Heart left ventricle (tissue), 16 donors: ENCODE measurements around the gene CFAP99. TPM values are rescaled to one million over a fixed set of nuclear protein-coding genes. Genes with fewer than 3 reads are reported as not detected.

Source experiments
- ATAC-seq, 4 donors: fragments of 200-7000 bp; cut with Tn5 transposase; one replicate each; pipeline ENCODE4 v1.9.1; 2020 to 2022; ENCODE audit warnings: moderate library complexity in 4 of 4, mild to moderate bottlenecking in 3 of 4, moderate number of reproducible peaks in 1 of 4
- DNase-seq, 5 donors: peaks; one replicate each; pipeline ENCODE4 v3.0.0-alpha.2; 2020
- H3K27ac ChIP-seq, 12 donors: fragments of 200-600 bp; sonication (generic) in 4 of 12; one replicate each; pipeline versions ENCODE4 v1.5.0 to v1.8.0; 2016 to 2022; ENCODE audit warnings: mild to moderate bottlenecking in 2 of 12
- H3K27me3 ChIP-seq, 9 donors: fragments of 200-600 bp; sonication (generic) in 2 of 9; one replicate each; pipeline versions ENCODE4 v1.5.1 to v1.8.0; 2016 to 2022; ENCODE audit warnings: mild to moderate bottlenecking in 3 of 9
- H3K36me3 ChIP-seq, 9 donors: fragments of 200-600 bp; sonication (generic) in 2 of 9; one replicate each; pipeline versions ENCODE4 v1.5.0 to v1.8.0; 2018 to 2022; ENCODE audit warnings: mild to moderate bottlenecking in 2 of 9
- H3K4me1 ChIP-seq, 12 donors: fragments of 200-600 bp; sonication (generic) in 4 of 12; one replicate each; pipeline versions ENCODE4 v1.5.0 to v1.8.0; 2016 to 2022; ENCODE audit warnings: mild to moderate bottlenecking in 3 of 12
- H3K4me3 ChIP-seq, 12 donors: fragments of 200-600 bp; sonication (generic) in 4 of 12; one replicate each; pipeline versions ENCODE4 v1.5.0 to v1.8.0; 2017 to 2022; ENCODE audit warnings: mild to moderate bottlenecking in 9 of 12, moderate library complexity in 4 of 12
- H3K9me3 ChIP-seq, 12 donors: fragments of 200-600 bp; sonication (generic) in 4 of 12; one replicate each; pipeline versions ENCODE4 v1.5.0 to v1.8.0; 2016 to 2022; ENCODE audit warnings: mild to moderate bottlenecking in 1 of 12
- CTCF ChIP-seq, 12 donors: fragments of 200-600 bp; sonication (generic) in 4 of 12; IDR thresholded peaks; one replicate each; pipeline versions ENCODE4 v1.5.0 to v1.8.0; 2018 to 2022; ENCODE audit warnings: antibody characterized with exemption in 12 of 12, mild to moderate bottlenecking in 5 of 12
- POLR2A ChIP-seq, 2 donors: fragments of 450-650 bp; IDR thresholded peaks; one replicate each; pipeline ENCODE4 v1.6.1; 2017; ENCODE audit warnings: antibody characterized with exemption in 2 of 2, mild to moderate bottlenecking in 2 of 2, moderate library complexity in 2 of 2
- WGBS, 4 donors: extraction: QIAGEN DNeasy Blood & Tissue Kit in 2 of 4; methylation state at CpG; one replicate each; pipeline versions ENCODE4 v1.1.5 to v1.1.7; 2013 to 2018; 5-methylcytosine and 5-hydroxymethylcytosine counted together
- intact Hi-C, 10 donors: fragments of 100-400 bp; cut with DNase I; formaldehyde crosslinking; loops; one replicate each; pipeline versions ENCODE4 v1.11.1 to v1.14.2; 2022
- polyA plus RNA-seq, 2 donors: library from polyadenylated mRNA; stranded (reverse); fragments of 200-250 nt; gene quantifications; one replicate each; pipeline ENCODE4 v1.2.3, GENCODE V29; 2013
- total RNA-seq, 9 donors: library from RNA; depleted of rRNA in 2 of 9; stranded (reverse); fragments of >200 nt in 2 of 9; fragmentation: NEBNext Ultra II Directional in 3 of 9; extraction: Animal tissue kit (Norgen Biotek cat#: 25700) in 3 of 9; gene quantifications; one replicate each; pipeline versions ENCODE4 v1.1.0 to v1.2.4, GENCODE V29; 2016 to 2023
- donor health status: ischemic (EF 13 %, LVEDD 7.1; RV severe dilation, severe dysfunction).
- donor health status: healthy with polysubstance abuse.
- donor health status: DM: no; HTN: yes; CAD: no.
- donor health status: DM: no; HTN: no; CAD: no.
- donor health status: ischemic (EF 25% LVEDD 6.9; RV normal size, moderate dysfunction).
- donor health status: ischemic (EF 25% LVEDD 5.7; RV mildly dilated, moderate dysfunction).
- donor health status: healthy.
- donor health status: DM: yes; HTN: yes; CAD: no.
- donor health status: ischemic (EF 35%, LVEDD 5.7; RV mildly dilated, moderate dysfunction).
- donor health status: nonischemic (EF 11% LVEDD 7.7; RV severe dilation, severe dysfunction).
- donor health status: DM: yes; HTN: yes; CAD: no.
- donor health status: PGD.
- donor health status: ischemic (EF 29% LVEDD 5.4; RV normal size, mild dysfunction).
- donor health status: nonischemic (EF 23%, LVEDD 6.1; RV moderate dilation, normal function).

Gene CFAP99
- total and polyA plus RNA-seq, 11 donors = not detected

- ATAC-seq (peak in 1 of 4 donors; percentile 12), DNase-seq (peak in 1 of 5 donors; percentile 56)
- intact Hi-C loops = no loop called here
- Histone ChIP-seq H3K27me3 (no peaks in the 10 kb centered on the region), H3K9me3 (no peaks in the 10 kb centered on the region), H3K4me1 (peaks cover 0 to 20% (median 15%) of the 10 kb centered on the region in 12 donors), H3K36me3 (no peaks in the 10 kb centered on the region), H3K4me3 (no peak overlapping the region), H3K27ac (no peak overlapping the region)
- 66 to 74% (median 70%) methylated on average over 5 to 7 of the region's 7 CpGs for WGBS, 4 donors
- no peak for TF ChIP-seq CTCF (IDR thresholded peaks at IDR 0.05)
- TF ChIP-seq POLR2A (IDR thresholded peaks at IDR 0.05) = no peak
Measured at GRCh38 chr4:2402941-2403340, 15.8 kb upstream of the CFAP99 start.

GRCh38 chr4:2406406-2406805 is 12.3 kb upstream of the CFAP99 start:
- 78 to 79% (median 79%) methylated on average over 10 of the region's 10 CpGs for WGBS, 4 donors
- Histone ChIP-seq H3K4me3 (no peak overlapping the region), H3K36me3 (no peaks in the 10 kb centered on the region), H3K4me1 (peaks cover 0 to 24% (median 14%) of the 10 kb centered on the region in 12 donors), H3K9me3 (no peaks in the 10 kb centered on the region), H3K27me3 (no peaks in the 10 kb centered on the region), H3K27ac (no peak overlapping the region)
- DNase-seq = no peak
- intact Hi-C loops = no loop called here
- ATAC-seq = no peak
- TF ChIP-seq POLR2A (IDR thresholded peaks at IDR 0.05) (no peak), CTCF (IDR thresholded peaks at IDR 0.05) (no peak)

- H3K4me3 ChIP-seq = no peak overlapping the region
- intact Hi-C loops = no loop called here
- ATAC-seq = peak in 1 of 4 donors; percentile 28
- 60 to 69% (median 67%) methylated on average over 7 of the region's 7 CpGs for WGBS, 4 donors
- H3K27ac ChIP-seq = no peak overlapping the region
- peaks cover 0 to 25% (median 9%) of the 10 kb centered on the region in 12 donors for H3K4me1 ChIP-seq
- DNase-seq = no peak
- no peaks in the 10 kb centered on the region for H3K9me3 ChIP-seq
- H3K36me3 ChIP-seq = no peaks in the 10 kb centered on the region
- TF ChIP-seq POLR2A (IDR thresholded peaks at IDR 0.05) (no peak), CTCF (IDR thresholded peaks at IDR 0.05) (no peak)
- no peaks in the 10 kb centered on the region for H3K27me3 ChIP-seq
Measured at GRCh38 chr4:2406920-2407319, 11.8 kb upstream of the CFAP99 start.

GRCh38 chr4:2407991-2408342 is 10.8 kb upstream of the CFAP99 start:
- TF ChIP-seq POLR2A (IDR thresholded peaks at IDR 0.05) (no peak), CTCF (IDR thresholded peaks at IDR 0.05) (no peak)
- ATAC-seq (no peak), DNase-seq (peak in 2 of 5 donors; percentile 11 to 47)
- Histone ChIP-seq H3K27ac (no peak overlapping the region), H3K36me3 (no peaks in the 10 kb centered on the region), H3K4me1 (peaks cover 0 to 25% (median 10%) of the 10 kb centered on the region in 12 donors), H3K4me3 (no peak overlapping the region), H3K9me3 (no peaks in the 10 kb centered on the region), H3K27me3 (no peaks in the 10 kb centered on the region)
- WGBS, 4 donors = 91 to 100% (median 94%) methylated on average over 3 of the region's 3 CpGs
- intact Hi-C loops = no loop called here
